ENCODE data around the gene SGPP2. TPM values are rescaled to one million over a fixed set of nuclear protein-coding genes. Genes with fewer than 3 reads are reported as not detected.

The SGPP2 gene
- total RNA-seq, 1 experiment from 2014 or later = 0.09 TPM

GRCh38 chr2:222561151-222561550, 136.8 kb downstream of the SGPP2 start:
- intact Hi-C loops (cut with micrococcal nuclease; ENCODE audit: unreplicated experiment) = loop anchor here (5.0 kb wide), 1 partner anchor 524 kb away; no protein-coding TSS in a partner anchor
- no peaks in the 10 kb centered on the region for H3K36me3 ChIP-seq (ENCODE audit: insufficient read depth, low read length, poor library complexity, severe bottlenecking)
- ChIA-PET CTCF (interaction anchor here (0.9 to 1.6 kb wide), 6 partner anchors 10 to 537 kb away, joined by 3 to 7 read pairs (median 6); a partner anchor contains a TSS), POLR2A (ENCODE audit: low non-redundant PET) (interaction anchor here (0.6 kb wide), 1 partner anchor 270 kb away, joined by 4 read pairs; no protein-coding TSS in a partner anchor)
- DNase-seq (ENCODE audit: low spot score) = no peak
- H3K27me3 ChIP-seq (replicated peaks; ENCODE audit: insufficient read depth, low read depth, low read length, poor library complexity) = no peaks in the 10 kb centered on the region
- H3K27ac ChIP-seq (ENCODE audit: low read depth, low read length, poor library complexity, severe bottlenecking) = no peak overlapping the region
- BruUV-seq (replicated peaks) = no TSS peak
- no peaks in the 10 kb centered on the region for H3K4me1 ChIP-seq (ENCODE audit: insufficient read depth, low read length, poor library complexity, severe bottlenecking)
- H3K9me3 ChIP-seq (ENCODE audit: low read depth, low read length, poor library complexity, severe bottlenecking) = no peaks in the 10 kb centered on the region
- TF ChIP-seq CTCF (conservative IDR thresholded peaks at IDR 0.05; ENCODE audit: low read depth, low read length) (no peak), EZH2 (IDR thresholded peaks at IDR 0.05; ENCODE audit: borderline replicate concordance, low read depth, low read length, poor library complexity, severe bottlenecking) (no peak)
- H3K4me3 ChIP-seq (ENCODE audit: low read depth, low read length, poor library complexity, severe bottlenecking) = no peak overlapping the region

GRCh38 chr2:222561817-222562645, 137.7 kb downstream of the SGPP2 start:
- CTCF ChIA-PET = interaction anchor here (0.6 to 1.6 kb wide), 12 partner anchors 11 to 537 kb away, joined by 3 to 13 read pairs (median 4); a partner anchor contains a TSS
- peak; percentile 84 for TF ChIP-seq CTCF (conservative IDR thresholded peaks at IDR 0.05; ENCODE audit: low read depth, low read length)
- no peak for TF ChIP-seq EZH2 (IDR thresholded peaks at IDR 0.05; ENCODE audit: borderline replicate concordance, low read depth, low read length, poor library complexity, severe bottlenecking)
- no peak overlapping the region for H3K4me3 ChIP-seq (ENCODE audit: low read depth, low read length, poor library complexity, severe bottlenecking)

GRCh38 chr2:222563106-222563718, 138.9 kb downstream of the SGPP2 start:
- POLR2A ChIA-PET (ENCODE audit: low non-redundant PET) = no interaction called here
- intact Hi-C loops (cut with micrococcal nuclease; ENCODE audit: unreplicated experiment) = loop anchor here (2.0 to 5.0 kb wide), 2 partner anchors 506 to 526 kb away; no protein-coding TSS in a partner anchor
- DNase-seq (ENCODE audit: low spot score) = no peak
- Histone ChIP-seq H3K36me3 (ENCODE audit: insufficient read depth, low read length, poor library complexity, severe bottlenecking) (peaks cover 10% of the 10 kb centered on the region), H3K9me3 (ENCODE audit: low read depth, low read length, poor library complexity, severe bottlenecking) (no peaks in the 10 kb centered on the region), H3K27ac (ENCODE audit: low read depth, low read length, poor library complexity, severe bottlenecking) (no peak overlapping the region), H3K4me3 (ENCODE audit: low read depth, low read length, poor library complexity, severe bottlenecking) (no peak overlapping the region), H3K4me1 (ENCODE audit: insufficient read depth, low read length, poor library complexity, severe bottlenecking) (no peaks in the 10 kb centered on the region), H3K27me3 (replicated peaks; ENCODE audit: insufficient read depth, low read depth, low read length, poor library complexity) (no peaks in the 10 kb centered on the region)
- TF ChIP-seq CTCF (conservative IDR thresholded peaks at IDR 0.05; ENCODE audit: low read depth, low read length) (no peak), EZH2 (IDR thresholded peaks at IDR 0.05; ENCODE audit: borderline replicate concordance, low read depth, low read length, poor library complexity, severe bottlenecking) (no peak)
- no TSS peak for BruUV-seq (replicated peaks)
- CTCF ChIA-PET = no interaction called here

More at GRCh38 chr2:222561817-222562645, 137.7 kb downstream of the SGPP2 start:
- no peaks in the 10 kb centered on the region for H3K27me3 ChIP-seq (replicated peaks; ENCODE audit: insufficient read depth, low read depth, low read length, poor library complexity)
- H3K9me3 ChIP-seq (ENCODE audit: low read depth, low read length, poor library complexity, severe bottlenecking) = no peaks in the 10 kb centered on the region
- H3K36me3 ChIP-seq (ENCODE audit: insufficient read depth, low read length, poor library complexity, severe bottlenecking) = peaks cover 5% of the 10 kb centered on the region
- no peak overlapping the region for H3K27ac ChIP-seq (ENCODE audit: low read depth, low read length, poor library complexity, severe bottlenecking)
- no TSS peak for BruUV-seq (replicated peaks)
- DNase-seq (ENCODE audit: low spot score) = peak; percentile 85
- intact Hi-C loops (cut with micrococcal nuclease; ENCODE audit: unreplicated experiment) = loop anchor here (1.0 to 5.0 kb wide), 3 partner anchors 244 to 525 kb away; no protein-coding TSS in a partner anchor
- POLR2A ChIA-PET (ENCODE audit: low non-redundant PET) = no interaction called here
- H3K4me1 ChIP-seq (ENCODE audit: insufficient read depth, low read length, poor library complexity, severe bottlenecking) = no peaks in the 10 kb centered on the region
